ENCODE results near the gene LSM3.

- TF ChIP-seq, protein P1, sequence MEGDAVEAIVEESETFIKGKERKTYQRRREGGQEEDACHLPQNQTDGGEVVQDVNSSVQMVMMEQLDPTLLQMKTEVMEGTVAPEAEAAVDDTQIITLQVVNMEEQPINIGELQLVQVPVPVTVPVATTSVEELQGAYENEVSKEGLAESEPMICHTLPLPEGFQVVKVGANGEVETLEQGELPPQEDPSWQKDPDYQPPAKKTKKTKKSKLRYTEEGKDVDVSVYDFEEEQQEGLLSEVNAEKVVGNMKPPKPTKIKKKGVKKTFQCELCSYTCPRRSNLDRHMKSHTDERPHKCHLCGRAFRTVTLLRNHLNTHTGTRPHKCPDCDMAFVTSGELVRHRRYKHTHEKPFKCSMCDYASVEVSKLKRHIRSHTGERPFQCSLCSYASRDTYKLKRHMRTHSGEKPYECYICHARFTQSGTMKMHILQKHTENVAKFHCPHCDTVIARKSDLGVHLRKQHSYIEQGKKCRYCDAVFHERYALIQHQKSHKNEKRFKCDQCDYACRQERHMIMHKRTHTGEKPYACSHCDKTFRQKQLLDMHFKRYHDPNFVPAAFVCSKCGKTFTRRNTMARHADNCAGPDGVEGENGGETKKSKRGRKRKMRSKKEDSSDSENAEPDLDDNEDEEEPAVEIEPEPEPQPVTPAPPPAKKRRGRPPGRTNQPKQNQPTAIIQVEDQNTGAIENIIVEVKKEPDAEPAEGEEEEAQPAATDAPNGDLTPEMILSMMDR (IDR thresholded peaks at IDR 0.05; ENCODE audit: poor library complexity): no peak
- TF ChIP-seq EZH2 (IDR thresholded peaks at IDR 0.05; ENCODE audit: borderline replicate concordance) (no peak), EZH2phosphoT487 (IDR thresholded peaks at IDR 0.05; ENCODE audit: low read depth, severe bottlenecking, unreplicated experiment) (no peak)
Measured at GRCh38 chr3:14170531-14171159, 8.0 kb upstream of the LSM3 start.

Data from hepatocyte (in vitro differentiated cells).